ENCODE measurements around the gene CYP2S1.

DNA sequence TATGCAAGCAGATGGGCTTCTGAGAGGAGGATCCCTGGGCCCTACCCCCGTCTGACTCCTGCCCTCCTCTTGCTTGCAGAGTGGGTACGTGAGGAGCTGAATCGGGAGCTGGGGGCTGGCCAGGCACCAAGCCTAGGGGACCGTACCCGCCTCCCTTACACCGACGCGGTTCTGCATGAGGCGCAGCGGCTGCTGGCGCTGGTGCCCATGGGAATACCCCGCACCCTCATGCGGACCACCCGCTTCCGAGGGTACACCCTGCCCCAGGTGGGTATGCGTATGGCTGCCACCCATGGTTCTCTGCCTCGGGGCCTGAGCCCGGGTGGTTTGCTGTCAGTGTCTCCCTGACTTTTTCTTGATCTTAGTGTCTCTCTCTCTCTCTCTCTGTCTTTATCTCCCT is 10.4 kb downstream of the CYP2S1 start:
- TF ChIP-seq, protein P1, sequence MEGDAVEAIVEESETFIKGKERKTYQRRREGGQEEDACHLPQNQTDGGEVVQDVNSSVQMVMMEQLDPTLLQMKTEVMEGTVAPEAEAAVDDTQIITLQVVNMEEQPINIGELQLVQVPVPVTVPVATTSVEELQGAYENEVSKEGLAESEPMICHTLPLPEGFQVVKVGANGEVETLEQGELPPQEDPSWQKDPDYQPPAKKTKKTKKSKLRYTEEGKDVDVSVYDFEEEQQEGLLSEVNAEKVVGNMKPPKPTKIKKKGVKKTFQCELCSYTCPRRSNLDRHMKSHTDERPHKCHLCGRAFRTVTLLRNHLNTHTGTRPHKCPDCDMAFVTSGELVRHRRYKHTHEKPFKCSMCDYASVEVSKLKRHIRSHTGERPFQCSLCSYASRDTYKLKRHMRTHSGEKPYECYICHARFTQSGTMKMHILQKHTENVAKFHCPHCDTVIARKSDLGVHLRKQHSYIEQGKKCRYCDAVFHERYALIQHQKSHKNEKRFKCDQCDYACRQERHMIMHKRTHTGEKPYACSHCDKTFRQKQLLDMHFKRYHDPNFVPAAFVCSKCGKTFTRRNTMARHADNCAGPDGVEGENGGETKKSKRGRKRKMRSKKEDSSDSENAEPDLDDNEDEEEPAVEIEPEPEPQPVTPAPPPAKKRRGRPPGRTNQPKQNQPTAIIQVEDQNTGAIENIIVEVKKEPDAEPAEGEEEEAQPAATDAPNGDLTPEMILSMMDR (IDR thresholded peaks at IDR 0.05) = no peak
- TF ChIP-seq POLR2A (IDR thresholded peaks at IDR 0.05) (no peak), POLR2AphosphoS5 (IDR thresholded peaks at IDR 0.05) (no peak)

Measured in breast epithelium (tissue), 3 donors.